Activated effector memory CD4-positive, alpha-beta T cell treated with anti-CD3 and anti-CD28 coated beads, Interleukin-2, amount 50 U/mL, for 16 hours (primary cell): ENCODE results near the gene SARDH.
A peak's percentile ranks its signal among the peaks of the same experiment; 100 is the strongest.

ENCODE experiments used
- DNase-seq: peaks from one replicate; pipeline ENCODE4 v3.0.0-alpha.2; 2020

The SARDH gene

DNA sequence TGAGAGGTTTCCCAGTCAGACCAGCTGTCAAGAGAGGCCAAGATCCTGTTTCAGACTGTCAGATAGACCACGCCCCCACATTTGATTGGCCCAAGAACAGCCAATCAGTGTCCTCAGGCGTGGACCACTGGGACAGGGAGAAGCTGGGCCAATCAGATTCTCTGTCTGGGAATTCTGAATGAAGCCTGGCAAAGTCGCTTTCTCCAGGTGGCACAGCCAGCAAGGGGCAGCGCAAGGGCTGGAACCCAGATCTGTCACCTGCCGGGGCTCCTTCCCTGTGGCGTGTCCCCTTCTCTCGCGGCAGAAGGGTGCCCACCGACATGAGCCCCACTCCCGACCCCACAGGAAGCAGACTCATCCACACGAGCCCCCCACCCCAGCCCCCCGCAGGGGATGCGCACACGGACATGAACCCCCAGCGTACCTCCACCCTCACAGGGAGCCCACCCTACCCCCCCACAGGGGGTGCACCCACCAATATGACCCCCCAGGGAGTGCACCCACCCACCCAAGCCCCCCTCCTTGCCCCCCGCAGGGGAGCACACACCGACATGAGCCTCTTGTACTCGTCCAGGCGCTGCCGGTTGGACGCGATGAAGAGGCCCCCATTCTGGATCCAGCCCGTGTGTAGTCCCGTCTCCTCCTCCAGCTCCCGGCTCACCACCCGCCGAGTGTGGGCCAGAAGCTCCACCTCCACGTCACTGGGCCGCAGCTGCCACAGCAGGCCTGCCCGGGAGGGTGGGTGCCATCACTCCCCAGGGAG, 6.1 kb downstream of the SARDH start:
- DNase-seq, result peak; percentile 58

GRCh38 chr9:133730994-133731715, 7.0 kb downstream of the SARDH start:
- DNase-seq, result peak; percentile 58

GRCh38 chr9:133729617-133730281, 8.4 kb downstream of the SARDH start:
- peak; percentile 61 for DNase-seq

DNA sequence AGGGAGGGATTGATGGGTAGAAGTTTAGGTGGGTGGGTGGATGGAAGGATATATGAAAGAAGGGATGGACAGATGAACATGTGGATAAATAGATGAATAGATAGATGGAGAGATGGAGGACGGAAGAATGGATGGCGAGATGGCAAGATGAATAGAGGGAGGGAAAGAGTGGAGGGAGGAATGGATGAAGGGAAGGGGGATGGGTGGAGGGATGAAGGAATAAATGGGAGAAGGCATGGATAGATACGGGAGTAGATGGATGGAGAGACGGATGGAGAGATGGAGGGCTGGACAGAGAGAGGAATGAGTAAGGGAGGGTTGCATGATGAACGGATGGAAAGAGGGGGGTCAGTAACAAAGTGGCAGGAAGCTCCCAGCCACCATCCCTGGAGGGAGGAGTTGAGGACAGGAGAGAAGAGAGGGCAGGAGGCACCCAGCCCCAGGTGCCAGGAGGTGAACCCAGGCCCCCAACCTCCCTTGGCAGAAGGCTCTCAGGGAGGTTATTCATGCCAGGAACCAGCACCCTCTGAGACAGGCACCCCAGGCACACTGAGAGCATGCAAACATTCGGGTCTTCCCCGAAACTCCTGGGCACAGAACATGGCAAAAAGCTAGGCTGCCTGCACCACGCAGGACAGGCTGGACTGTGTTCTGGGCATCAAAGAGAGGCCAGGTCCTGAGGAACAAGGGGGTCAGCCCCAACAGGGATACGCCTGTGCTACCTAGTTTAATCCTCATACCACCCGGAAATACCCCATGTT, 9.1 kb downstream of the SARDH start:
- DNase-seq, result peak; percentile 56

DNA sequence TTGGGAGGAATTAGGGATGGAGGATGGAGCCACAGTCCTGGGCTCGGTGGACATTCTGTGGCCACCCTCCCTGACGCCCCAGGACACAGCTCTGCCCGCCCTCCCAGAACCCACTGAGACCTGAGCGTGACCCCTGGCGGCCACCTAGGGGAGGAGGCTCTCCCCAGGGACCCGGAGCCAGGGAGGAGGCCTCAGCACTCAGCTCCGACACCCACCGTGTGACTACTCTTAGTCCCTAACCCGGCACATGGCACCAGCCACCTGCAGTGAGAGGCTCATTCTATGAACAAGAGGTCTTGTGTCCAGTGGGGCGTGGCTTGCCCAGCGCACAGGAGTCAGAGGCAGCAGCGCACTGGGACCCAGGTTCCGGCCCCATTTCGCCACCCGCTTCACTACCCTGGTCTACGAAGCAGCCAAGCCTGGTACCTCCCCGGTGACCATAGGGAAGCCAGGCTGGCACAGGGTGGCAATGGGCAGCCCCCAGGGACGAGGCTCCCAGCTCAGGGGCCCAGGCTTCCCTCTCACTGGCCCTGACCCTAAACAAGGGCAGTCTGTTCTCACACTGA, 10.2 kb downstream of the SARDH start:
- peak; percentile 60 for DNase-seq

DNA sequence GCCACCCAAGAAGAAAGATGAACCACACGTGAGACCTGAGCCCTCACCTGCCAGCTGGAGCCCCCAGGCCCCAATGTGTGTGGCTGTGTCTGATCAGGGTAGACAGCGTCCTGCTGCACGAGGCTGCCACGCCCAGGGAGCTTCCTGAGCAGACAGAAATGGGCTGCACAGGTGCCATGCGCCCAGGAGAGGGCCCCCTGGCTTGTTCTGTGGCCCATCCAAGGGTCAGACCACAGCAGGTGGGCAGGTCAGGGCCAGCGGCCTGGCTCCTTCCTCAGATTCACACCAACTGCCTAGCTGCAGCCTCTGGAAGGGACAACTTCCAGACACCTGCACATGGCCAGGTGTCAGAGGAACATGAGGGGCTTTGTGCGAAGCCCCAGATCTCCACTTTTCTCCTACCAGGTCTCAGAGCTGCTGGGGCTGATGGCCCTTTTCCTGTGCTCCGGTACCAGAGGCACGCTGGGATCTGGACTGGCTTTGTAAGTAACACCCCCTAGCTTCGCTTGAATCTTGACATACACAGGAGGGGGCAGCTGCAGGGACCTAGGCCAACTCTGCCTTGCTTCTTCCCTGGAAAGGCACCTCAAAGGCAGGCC, 10.8 kb downstream of the SARDH start:
- no peak for DNase-seq

DNA sequence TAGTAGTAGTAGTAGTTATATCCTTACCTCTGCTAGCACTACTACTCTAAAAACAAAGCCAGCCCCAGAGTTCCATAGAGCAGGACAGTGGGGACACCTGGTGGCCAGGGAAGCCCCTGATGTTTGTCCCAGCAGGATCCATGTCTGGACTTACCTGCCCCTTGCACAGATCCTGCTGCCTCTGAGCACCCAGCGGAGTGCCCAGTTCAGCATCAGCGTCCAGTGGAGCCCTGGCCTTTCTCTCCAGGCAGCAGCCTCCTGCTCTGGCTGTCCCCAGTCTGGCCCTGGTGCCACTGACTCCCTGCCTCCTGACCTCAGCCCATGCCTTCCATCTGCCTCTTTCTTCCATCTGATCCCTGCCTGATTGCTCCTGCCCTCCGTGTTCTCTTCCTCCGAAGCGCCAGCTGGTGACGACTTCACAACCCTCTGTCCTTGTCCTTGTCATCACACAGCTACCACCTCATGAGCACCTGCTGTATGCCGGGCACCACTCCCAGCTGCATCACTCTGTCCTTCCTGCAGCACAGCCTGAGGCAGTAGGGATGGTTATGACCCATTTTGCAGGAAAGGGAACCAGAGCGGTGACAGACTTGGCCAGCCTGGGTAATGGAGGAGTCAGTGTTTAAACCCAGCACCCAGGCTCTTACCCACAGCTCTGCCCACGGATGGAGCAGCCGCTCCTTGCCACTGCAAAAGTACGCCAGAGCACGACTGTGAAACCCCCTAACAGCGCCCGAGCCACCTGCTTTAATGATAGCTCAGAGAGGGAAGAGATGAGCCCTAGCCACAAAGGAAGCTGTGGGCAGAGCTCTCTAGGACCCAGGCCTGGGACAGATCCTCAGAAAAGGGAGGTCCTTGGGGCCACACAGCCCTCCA, 11.5 kb downstream of the SARDH start:
- peak; percentile 86 for DNase-seq

- DNase-seq, result peak; percentile 21
These were observed 12.3 kb downstream of the SARDH start for GRCh38 chr9:133725886-133726285.

- peak; percentile 57 for DNase-seq
These were observed 19.4 kb downstream of the SARDH start for GRCh38 chr9:133718563-133719315.

GRCh38 chr9:133717113-133718031, 20.8 kb downstream of the SARDH start:
- peak; percentile 57 for DNase-seq

- peak; percentile 58 for DNase-seq
These were observed 21.5 kb downstream of the SARDH start for GRCh38 chr9:133716564-133717112.

GRCh38 chr9:133715866-133716563, 22.1 kb downstream of the SARDH start:
- DNase-seq, result peak; percentile 63

DNA sequence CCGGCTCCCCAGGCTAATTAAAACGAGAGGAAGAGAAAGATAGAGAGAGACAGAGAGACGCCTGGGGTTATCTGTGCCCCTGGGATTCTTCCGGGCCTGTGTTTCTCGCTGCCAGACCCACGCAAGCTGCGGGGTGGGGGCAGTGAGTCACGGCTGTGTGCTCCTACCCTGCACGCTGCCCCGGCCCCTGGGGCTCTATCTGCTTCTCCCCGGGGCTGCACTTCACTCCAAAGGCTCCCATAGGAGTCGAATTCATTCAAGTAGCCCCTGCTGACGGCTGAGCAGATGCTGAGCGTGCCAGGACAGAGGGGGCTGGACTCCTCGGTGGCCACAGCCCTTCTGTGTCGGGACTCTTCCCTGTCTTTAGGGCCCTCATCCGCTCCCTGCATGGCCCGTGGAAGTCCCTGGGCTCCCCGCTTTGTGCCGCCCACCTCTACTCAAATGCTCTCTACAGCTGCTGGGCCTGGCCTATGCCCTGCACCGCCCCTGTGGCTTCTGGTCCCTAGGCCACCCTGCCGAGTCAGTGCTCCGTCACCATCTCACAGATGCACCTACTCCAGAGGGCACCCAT, 22.8 kb downstream of the SARDH start:
- DNase-seq, result peak; percentile 30

GRCh38 chr9:133714606-133715294, 23.4 kb downstream of the SARDH start:
- peak; percentile 52 for DNase-seq

DNA sequence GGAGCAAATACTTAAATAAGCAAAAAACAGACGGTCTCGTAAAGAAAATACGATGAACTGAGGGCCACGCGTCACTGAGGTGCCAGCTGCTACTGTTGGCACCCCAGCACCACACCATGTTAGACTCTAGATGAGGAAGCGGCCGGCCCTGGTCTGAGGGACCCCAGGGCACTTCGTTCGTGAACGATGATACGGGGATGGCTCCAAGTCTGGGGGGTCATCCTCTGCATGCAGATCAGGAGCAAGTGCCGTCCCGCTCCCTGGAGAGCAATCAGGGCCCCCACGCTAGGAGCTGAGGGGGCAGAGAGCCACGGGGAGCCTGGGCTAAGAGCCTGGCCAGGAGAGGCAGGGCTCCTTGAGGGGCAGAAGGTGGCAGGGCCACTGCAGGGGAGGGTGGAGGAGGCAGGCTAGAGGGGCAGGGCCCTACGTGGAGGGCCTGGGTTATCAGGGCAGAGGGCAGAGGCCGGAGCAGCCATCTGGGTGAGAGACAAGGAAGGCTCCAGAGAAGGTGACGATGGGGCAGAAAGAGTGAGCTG, 24.1 kb downstream of the SARDH start:
- DNase-seq, result peak; percentile 51

DNA sequence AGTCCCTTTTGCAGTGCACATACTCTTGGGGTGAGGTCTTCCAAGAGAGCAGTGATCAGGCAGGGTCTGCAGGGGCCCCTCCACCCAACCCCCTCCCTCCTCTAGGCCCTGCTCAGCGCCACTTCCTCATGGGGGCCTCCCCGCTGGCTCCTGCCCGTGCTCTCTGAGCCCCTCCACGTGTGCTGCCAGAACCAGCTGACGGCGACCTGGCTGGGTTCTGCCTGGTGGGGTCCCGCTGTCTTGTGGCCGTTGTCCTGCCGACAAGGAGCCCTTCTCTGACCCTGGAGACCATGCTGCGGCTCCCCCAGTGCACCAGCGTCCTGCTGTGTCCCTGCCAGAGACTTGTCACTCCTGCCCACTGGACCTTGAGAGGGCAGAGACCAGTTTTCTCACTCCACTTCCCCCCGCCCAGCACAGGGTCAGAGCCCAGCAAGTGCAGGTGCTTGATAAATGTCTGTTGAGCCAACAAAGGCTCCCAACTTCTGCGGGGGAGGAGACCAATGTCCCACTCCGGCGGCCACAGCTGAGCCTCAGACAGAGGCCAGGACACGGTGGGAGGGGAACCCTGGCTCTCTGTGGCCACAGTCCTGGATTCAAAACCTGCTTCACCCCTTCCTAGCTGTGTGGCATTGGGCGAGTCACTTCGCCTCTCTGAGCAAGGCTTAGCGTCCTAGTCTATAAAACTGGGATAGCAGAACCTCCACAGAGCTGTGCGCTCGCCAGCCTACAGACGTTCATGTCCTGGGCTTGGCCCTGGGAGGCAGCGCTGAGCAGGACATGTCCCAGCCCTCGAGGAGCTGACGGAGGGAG, 24.8 kb downstream of the SARDH start:
- DNase-seq, result no peak
